Brain pericyte (primary cell): ENCODE measurements around the gene SPATA2L.
"Not testable (repeated sequence)": the region's sequence is repeated elsewhere in the genome, so short reads cannot be mapped to it uniquely, and the experiment has no call there.

Experiments used
- DNase-seq: peaks from one replicate; pipeline ENCODE4 v3.0.0-alpha.2; 2012; ENCODE audit warnings: low read depth, low spot score

SPATA2L gene

DNA sequence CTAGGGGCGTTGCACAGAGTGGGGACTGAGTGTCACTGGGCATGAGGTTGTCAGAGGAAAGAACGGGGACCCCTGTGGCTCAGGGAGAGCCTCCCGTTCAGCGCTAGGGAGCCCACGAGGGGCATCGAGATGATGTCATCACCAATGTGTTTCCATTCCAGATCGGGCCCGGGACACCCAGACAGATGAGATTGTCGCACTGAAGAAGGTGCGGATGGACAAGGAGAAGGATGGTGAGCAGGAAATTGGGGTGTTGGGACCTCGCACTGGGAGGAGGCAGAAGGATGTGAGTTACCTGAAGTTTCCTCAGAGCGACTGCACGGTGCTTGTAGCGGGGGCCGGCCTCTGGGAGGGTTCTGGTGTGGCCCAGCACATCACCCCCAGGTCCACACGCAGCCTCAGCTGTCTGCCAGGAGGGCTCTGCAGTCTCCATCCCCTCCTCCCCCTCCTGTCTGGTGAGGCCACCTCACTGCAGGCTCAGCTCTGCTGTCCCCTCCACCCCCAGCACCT is 11.1 kb downstream of the SPATA2L start:
- no peak for DNase-seq

DNA sequence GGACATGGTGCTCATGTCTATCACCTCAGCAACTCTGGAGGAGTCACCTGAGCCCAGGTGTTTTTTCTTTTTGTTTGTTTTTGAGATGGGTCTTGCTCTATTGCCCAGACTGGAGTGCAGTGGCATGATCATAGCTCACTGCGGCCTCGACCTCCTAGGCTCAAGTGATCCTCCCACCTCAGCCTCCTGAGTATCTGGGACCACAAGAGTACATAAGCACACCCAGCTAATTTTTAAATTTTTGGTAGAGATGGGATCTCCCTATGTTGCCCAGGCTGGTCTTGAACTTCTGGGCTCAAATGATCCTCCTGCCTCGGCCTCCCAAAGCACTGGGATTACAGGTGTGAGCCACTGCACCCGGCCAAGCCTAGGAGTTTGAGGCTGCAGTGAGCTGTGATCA is 11.9 kb downstream of the SPATA2L start:
- not testable (repeated sequence) for DNase-seq

DNA sequence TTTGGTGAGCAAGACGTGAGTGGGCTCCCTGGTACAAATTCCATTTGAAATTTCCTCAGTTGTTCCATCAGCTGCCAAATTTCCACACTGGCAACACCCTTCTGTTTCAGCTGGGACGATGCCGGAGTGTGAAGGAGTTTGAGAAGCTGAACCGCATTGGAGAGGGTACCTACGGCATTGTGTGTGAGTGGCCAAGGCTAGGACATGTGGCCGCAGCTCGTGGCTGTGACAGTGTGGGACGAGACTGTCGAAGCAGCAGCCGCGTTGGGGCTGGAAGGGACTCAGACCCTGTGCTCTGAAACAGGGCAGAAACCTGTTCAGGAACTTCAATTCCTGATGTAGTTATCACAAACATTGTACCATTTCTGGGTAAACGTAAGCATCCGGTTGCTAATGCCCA is 12.4 kb downstream of the SPATA2L start:
- no peak for DNase-seq

DNA sequence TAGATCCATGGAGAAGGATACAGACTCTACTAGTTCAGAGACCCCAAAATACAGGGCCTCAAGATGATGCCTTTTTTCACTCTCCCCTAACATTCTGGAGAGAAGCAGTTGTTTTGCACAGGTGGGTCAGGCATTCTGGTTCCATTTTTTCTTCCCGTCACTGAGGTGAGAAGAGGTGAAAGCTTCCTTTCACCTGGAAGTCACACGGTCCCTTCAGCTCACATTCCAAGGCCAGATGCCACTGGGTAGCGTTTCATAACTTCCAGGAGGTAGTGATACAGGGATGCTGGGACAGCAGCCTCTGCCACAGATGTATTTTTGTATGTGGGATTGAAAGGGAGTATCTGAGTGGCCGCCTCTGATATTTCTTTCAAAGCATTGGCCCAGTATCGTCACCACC is 13.1 kb downstream of the SPATA2L start:
- no peak for DNase-seq

DNA sequence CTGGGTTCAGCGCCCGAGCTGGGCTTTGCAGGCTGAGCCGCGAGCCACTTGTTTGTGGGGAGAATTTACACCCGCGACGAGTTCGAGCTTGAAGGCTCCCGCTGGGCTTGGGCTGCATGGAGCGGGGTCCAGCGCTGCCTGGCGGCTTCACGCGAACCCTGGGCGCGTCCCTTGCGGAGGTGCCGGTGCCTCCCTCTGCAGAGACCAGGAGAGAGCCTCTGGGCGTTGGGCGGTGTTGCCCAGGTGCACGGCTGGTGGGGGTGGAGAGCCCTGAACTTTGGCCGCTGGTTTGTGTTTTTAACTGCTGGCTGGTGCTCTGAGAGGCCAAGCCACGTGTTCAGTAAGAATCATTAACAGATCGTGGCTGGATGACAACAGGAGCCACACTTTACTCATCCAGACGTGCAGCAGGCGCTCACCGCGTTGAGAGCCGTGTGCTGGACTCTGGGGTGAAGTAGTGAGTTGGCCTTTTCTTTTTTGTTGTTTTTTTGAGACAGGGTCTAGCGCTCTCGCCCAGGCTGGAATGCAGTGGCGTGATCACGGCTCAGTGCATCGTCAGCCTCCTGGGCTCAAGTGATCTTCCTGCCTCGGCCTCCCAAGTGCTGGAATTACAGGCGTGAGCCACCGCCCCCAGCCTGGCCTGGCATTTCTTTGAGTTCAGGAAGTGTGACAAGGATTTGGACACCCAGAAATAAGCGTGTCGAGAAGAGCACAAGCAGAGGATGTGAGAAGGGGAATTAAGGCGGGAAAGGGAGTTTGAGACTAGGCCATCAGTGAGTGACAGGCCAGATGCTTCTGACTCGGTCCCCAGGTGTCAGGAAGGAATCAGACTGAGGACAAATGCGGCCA is 14.2 kb downstream of the SPATA2L start:
- no peak for DNase-seq

DNA sequence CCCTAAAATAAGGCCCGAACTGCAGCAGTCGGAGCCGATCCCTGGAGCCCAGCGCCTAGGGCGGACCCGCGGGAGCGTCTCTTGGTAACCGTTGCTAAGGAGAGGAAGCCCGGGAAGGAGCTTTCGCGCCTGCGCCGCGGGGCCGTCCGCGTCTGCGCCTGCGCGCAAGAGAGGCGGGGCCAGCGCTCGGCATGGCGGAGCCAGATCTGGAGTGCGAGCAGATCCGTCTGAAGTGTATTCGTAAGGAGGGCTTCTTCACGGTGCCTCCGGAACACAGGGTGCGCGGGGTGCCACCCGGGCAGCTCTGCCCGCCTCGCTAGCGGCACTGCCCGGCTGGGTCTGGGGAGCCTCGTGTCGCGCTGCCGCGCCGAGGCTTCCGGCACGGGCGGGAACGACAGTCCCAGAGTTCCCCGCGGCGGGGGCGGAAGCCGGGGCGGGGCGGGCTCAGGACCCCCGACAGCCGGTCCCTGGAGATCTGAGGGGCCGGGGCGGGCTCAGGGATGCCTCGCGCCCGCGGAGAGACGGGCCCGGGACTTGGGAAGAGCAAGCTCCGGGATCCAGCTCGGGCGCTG is 14.9 kb downstream of the SPATA2L start, which contains the start of gene CDK10:
Gene CDK10 (plus strand): TSS at position 170 of the 572 bp plus-strand sequence. CDS start 22 bp downstream, at position 192.
- peak; percentile 80 for DNase-seq

DNA sequence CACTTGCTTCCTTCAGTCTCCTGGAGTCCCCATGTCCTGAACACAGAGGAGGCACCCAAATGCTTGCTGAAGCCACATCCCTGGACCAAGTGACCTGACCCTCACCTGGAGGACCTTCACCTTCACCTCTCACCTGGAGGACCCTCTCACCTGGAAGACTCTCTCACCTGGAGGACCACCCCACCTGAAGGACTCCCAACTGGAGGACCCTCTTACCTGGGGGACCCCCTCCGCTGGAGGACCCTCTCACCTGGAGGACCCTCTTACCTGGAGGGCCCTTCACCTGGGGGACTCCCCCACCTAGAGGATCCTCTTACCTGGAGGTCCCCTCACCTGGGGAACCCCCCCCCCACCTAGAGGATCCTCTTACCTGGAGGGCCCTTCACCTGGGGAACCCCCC is 15.6 kb downstream of the SPATA2L start:
- no peak for DNase-seq

DNA sequence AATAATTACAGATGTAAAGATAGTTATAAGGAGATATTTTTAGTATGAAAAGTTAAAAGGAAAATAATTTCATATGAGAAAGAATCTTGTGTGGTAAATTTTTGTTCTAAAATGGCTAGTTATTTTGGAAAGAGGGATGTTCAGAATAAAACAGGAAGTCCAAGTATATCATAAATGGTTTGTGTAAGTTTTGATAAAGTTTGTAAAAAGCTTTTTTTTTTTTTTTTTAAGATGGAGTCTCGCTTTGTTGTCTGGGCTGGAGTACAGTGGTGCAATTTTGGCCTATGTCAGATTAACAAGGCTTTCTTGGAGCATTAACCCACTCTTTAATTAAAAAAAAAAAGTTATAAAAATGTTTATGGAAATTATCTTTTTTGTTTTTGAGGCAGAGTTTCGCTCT is 23.2 kb downstream of the SPATA2L start:
- no peak for DNase-seq

DNA sequence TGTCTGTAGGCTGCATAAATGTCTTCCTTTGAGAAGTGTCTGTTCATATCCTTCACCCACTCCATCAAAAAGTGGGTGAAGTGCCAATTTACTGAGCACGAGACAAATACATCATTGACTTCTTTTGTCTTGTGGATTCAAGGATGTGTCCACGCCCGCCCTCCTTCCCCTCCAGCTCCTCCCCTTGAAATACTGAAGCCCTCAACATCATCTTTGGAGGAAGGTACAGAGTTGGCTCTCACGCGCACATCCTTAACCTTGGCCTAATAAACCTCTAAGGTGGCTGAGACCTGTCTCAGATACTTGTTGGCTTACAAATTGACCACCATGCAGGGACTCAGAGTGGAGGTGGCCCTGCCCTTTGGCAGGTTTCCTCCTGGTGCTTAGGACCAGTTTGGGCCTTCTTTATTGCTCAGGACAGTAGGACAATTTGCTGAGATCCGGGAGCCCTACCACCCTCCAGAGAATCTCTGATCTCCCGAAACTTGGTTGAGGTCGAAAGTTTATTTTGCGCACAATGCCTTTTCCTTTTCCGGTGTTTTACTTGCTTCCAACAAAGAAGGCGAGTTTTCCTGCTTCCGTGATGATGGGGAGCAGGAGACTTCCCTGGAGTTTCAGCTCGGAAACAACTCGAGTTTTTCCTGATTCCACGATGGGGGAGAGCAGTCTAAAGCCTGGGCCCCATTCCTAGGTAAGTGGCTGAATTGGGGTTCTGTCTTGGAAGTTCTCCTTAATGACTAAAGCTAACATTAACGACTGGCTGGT is 29.1 kb downstream of the SPATA2L start:
- DNase-seq: no peak

DNA sequence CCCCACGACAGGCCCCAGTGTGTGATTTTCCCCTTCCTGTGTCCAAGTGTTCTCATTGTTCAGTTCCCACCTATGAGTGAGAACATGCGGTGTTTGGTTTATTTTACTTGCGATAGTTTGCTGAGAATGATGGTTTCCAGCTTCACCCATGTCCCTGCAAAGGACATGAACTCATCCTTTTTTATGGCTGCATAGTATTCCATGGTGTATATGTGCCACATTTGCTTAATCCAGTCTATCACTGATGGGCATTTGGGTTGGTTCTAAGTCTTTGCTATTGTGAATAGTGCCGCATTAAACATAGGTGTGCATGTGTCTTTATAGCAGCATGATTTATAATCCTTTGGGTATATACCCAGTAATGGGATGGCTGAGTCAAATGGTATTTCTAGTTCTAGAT is 29.9 kb downstream of the SPATA2L start:
- DNase-seq: not testable (repeated sequence)

DNA sequence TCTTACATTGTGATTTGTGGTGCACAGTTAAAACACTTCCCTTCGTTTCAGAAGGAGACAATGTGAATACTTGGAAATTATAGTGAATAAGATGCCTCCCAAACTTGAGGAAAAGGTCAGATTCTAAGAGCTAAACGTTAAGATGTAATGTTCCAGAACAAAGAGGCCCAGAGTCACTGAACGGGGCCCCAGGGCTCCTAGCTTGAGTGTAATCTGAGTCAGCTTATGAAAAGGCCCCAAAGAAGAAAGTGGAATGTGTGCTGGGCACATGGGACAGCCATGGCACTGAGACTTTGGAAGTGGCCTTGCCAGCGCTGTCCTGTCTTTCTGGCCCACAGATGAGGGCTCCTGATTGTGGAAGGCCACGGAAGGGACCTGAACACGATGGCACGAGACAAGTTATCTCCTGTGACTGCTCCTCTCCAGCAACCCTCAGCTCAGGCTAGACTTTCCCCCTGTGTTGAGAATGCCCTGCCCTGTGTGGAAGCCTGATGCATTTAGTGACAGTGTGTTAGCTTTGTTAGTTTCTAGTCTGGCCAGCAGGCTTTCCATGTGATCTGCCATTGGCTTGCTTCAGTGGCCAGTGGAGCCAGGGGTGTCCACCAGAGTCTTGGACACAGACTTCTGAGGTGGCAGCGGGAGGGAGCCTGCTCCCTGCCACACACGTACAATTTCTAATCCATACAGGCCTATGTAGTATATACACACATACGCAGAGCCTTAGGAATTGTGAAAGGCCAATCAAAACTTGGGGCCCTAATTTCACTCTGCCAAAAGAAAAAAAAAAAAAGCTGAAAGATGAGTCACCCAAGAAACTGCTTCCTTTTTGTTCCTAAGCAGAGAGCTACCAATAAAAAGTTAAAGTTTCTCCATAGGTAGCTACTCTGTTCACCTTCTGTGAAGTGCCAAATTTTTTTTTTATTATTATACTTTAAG is 30.7 kb downstream of the SPATA2L start:
- DNase-seq: no peak

DNA sequence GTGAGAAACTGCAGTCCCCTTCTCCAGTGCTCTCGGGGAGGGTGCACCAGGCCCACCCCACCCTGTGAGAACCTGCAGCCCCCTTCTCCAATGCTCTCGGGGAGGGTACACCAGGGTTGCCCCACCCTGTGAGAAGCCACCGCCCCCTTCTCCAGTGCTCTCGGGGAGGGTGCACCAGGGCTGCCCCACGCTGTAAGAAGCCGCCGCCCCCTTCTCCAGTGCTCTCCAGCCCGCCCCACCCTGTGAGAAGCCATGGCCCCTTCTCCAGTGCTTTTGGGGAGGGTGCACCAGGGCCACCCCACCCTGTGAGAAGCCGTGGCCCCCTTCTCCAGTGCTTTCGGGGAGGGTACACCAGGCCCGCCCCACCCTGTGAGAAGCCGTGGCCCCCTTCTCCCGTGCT is 31.8 kb downstream of the SPATA2L start:
- no peak for DNase-seq

DNA sequence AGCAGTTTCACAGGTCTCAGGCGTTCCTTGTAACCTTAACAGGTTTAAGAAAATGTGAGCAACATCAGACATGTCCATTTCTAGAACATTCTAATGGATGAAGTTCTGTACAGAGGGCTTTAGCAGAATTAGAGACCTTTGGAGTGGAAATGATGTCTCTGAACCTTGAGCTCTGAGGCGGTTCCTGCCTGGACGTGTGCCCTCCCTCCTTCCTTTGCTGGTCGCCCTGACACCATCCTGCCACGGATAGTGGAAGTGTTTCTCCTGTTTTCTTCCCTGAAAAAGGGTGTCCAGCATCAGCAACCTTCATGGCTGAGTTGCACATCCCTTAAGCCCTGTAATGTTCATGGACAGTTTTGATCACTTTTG is 32.7 kb downstream of the SPATA2L start:
- no peak for DNase-seq

DNA sequence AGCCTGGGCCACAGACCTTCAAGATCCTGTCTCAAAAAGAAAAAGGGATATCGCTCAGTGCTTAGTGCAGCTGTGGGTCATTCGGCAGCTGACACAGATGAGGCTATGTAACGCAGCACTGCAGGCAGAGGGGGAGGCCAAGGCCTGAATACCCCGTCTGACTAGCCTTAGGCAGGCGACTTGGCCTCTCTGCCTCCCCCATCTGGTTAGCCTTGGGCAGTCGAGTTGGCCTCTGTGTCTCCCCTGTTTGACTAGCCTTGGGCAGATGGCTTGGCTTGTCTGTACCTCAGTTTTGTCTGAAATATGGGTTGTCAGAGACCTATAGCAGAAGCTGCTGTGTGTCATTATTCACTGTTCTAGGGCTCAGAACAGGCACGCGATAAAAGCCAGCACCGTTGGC is 33.9 kb downstream of the SPATA2L start:
- DNase-seq: no peak

DNA sequence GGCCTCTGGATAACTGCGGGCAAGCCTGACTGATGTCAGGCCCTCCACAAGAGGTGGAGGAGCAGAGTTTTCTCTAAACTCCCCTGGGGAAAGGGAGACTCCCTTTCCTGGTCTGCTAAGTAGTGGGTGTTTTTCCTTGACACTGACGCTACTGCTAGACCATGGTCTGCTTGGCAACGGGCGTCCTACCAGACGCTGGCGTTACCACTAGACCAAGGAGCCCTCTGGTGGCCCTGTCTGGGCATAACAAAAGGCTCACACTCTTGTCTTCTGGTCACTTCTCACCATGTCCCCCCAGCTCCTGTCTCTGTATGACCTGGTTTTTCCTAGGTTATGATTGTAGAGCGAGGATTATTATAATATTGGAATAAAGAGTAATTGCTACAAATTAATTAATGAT is 34.5 kb downstream of the SPATA2L start:
- DNase-seq: not testable (repeated sequence)

DNA sequence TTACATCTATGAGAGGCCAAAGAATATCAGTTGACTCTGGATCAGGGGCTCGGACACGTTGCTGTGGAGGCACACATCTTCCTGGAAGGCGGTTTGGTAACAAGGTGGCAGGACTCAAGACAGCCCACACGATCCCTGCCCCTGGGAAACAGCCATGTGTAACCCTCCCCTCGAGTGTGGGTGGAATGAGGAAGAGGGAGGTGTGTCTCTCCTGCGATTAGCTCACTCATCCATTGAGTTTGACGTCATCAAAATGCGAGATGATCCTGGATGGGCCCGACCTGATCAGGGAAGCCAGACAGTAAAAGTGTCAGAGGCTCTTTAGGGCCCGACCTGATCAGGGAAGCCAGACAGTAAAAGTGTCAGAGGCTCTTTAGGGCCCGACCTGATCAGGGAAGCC is 37.3 kb downstream of the SPATA2L start:
- DNase-seq: not testable (repeated sequence)

DNA sequence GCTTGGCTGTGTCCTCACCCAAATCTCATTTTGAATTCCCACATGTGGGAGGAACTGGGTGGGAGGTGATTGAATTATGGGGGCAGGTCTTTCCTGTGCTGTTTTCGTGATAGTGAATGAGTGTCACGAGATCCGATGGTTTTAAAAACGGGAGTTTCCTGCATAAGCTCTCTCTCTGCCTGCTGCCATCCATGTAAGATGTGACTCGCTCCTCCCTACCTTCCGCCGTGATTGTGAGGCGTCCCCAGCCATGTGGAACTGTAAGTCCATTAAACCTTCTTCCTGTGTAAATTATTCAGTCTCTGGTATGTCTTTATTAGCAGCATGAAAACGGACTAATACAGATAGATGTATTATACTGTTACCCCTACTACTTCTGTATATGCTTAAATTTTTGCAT is 40.3 kb downstream of the SPATA2L start:
- DNase-seq: no peak

DNA sequence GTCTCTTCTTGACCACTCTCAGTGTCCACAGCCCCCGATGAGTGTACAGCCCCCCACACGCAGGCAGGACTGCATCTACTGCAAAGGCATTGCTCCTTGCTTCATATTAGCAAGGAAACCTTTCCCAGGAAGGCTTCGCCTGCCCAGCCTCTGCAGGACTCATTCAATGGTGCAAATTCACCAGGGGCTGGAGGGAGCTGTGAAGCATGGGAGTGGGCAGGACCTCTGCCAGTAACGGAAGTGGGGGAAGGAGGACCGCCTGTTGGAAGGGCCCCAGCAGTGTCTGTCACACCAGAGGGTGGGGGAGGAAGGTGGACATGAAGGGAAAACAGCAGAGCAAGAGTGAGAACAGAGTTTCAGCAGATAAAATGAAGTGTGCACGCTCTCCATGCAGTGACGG is 41.4 kb downstream of the SPATA2L start:
- no peak for DNase-seq

DNA sequence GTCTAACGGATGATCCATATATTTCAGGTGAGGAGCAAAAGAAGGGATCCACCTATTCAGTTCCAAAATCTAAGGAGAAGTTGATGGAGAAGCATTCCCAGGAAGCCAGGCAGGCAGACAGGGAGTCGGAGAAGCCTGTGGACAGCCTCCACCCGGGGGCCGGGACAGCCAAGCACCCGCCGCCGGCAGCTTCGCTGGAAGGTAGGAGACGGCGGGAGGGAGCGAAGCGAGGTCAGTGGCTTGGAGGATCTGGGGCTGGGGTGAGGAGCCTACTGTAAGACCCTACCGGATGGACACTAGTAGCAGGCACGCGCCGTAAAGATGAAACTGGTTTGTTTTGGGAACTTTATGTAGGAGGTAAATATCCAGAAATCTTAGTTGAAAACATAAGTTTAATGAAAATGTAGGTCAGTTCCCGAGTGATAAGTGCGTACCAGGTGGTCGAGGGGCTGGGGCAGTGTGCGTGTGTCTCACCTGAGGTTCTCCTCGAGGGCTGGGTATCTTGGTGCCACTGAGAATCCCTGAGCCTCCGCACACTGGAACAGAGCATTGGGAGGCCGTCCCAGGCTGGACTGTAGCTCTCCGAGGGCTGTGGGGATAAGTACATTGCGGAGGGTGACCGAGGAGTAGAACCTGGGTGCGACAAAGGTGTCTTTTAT is 43.2 kb downstream of the SPATA2L start:
- no peak for DNase-seq

DNA sequence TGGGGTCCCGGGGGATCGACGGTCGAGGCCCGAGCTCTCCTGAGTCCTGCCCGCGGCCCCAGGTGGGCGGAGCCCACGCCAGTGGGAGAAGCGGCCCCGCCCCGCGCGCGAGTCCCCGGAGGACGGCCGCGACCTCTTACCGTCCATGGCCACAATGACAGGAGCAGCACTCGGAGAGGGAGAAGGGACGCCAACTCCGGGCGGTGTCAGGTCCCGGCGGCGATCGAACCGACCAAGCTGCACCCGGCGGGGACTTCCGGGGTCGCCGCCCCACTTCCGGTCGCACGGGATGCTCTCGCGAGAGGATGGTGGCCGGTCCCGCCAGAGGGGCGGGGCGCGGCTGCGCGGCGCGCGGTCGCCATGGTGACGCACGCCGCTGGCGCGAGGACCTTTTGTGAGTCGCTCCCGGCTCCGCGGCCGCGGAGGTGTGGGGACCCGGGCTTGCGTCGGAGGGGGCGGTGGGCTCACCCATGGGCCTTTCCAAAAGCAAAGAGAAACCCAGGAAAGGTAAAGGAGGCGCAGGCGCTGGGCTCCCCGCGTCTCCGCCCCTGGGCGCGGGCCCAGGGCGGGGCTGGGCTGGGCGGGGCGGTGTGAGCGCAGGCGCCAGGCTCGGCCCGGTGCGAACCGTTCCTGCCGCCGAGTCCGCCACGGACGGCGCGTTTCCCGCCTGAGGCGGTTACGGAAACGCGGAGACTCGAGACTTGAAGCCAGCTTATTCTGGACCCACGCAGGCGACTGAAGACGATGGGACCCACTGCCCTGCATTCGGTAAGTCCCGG is 43.9 kb downstream of the SPATA2L start, which contains the start of the genes CHMP1A and SPATA33:
Gene CHMP1A (minus strand): TSS at position 267 of the 779 bp plus-strand sequence. CDS start 120 bp downstream, at position 147.
Gene SPATA33 (plus strand): TSS at position 395 of the 779 bp plus-strand sequence. CDS start 76 bp downstream, at position 471.
- peak; percentile 65 for DNase-seq
